Mucosa of rectum (tissue), 2 donors: ENCODE results near the gene NKD2.

ENCODE experiments used
- H3K27ac ChIP-seq, 2 donors: one replicate each; pipeline ENCODE4 v1.7.0; 2013; ENCODE audit warnings: inconsistent platforms in 2 of 2, low read depth in 2 of 2, low read length in 2 of 2
- H3K27me3 ChIP-seq, 2 donors: one replicate each; pipeline ENCODE4 v1.7.0; 2013; ENCODE audit warnings: low read length in 2 of 2; ENCODE audit not compliant: control insufficient read depth in 2 of 2, insufficient read depth in 2 of 2
- H3K36me3 ChIP-seq, 2 donors: one replicate each; pipeline ENCODE4 v1.7.0; 2013; ENCODE audit warnings: low read length in 2 of 2; ENCODE audit not compliant: control insufficient read depth in 2 of 2, insufficient read depth in 2 of 2
- H3K4me1 ChIP-seq, 2 donors: one replicate each; pipeline ENCODE4 v1.7.0; 2013; ENCODE audit warnings: low read length in 2 of 2, mild to moderate bottlenecking in 1 of 2; ENCODE audit not compliant: control insufficient read depth in 2 of 2, insufficient read depth in 2 of 2
- H3K4me3 ChIP-seq, 2 donors: one replicate each; pipeline ENCODE4 v1.7.0; 2013; ENCODE audit warnings: low read length in 2 of 2
- H3K9ac ChIP-seq, 2 donors: one replicate each; pipeline ENCODE4 v1.7.0; 2013; ENCODE audit warnings: low read length in 2 of 2, low read depth in 1 of 2, mild to moderate bottlenecking in 1 of 2
- H3K9me3 ChIP-seq, 2 donors: one replicate each; pipeline ENCODE4 v1.7.0; 2013; ENCODE audit warnings: low read length in 2 of 2; ENCODE audit not compliant: control insufficient read depth in 2 of 2
- donor health status: healthy.
- donor health status: Normal muscosa, but diverticular disease.

Gene NKD2

DNA sequence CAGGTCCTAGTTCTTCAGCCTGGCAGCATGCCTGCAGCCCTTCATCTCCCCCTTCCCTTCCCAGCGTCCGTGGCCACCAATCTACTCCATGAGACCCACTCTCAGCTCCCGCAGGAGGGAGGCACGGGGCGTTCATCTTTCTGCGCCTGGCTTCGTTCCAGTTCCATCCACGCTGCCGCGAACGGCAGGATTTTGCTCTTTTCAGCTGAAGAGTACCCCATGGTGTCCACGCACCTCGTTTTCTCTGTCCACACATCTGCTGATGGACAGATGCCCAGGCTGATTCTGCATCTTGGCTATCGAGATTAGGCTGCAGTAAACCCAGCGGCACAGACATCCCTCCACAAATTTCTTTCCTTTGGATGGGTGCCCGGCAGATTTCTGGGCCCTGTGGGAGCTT lies 30.5 kb upstream of the NKD2 start:
- no peak overlapping the region for H3K4me3 ChIP-seq
- no peaks in the 10 kb centered on the region for H3K27me3 ChIP-seq
- H3K27ac ChIP-seq: no peak overlapping the region
- no peaks in the 10 kb centered on the region for H3K4me1 ChIP-seq
- no peak overlapping the region for H3K9ac ChIP-seq
- H3K9me3 ChIP-seq: no peaks in the 10 kb centered on the region
- no peaks in the 10 kb centered on the region for H3K36me3 ChIP-seq

DNA sequence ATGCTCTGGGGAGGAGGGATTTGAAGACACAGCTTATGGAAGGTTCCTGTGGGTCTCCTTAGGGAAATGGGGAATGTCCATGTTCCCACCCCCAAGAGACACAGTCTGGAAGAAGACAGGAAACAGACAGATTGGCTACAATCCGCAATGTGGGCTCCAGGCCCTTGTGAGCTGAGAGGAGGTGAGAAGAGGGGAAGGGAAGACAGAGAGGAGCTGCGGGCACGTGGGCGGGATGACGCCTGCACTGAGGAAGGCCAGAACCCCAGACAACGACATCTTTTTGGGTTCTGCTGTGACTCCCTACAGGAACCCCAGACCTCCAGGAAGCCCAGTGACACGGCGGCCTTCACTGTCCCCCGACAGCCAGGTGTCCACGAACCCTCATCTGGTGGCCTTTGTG lies 29.9 kb upstream of the NKD2 start:
- Histone ChIP-seq H3K9me3 (no peaks in the 10 kb centered on the region), H3K27ac (no peak overlapping the region), H3K9ac (no peak overlapping the region), H3K27me3 (no peaks in the 10 kb centered on the region), H3K4me3 (no peak overlapping the region), H3K36me3 (no peaks in the 10 kb centered on the region), H3K4me1 (no peaks in the 10 kb centered on the region)

DNA sequence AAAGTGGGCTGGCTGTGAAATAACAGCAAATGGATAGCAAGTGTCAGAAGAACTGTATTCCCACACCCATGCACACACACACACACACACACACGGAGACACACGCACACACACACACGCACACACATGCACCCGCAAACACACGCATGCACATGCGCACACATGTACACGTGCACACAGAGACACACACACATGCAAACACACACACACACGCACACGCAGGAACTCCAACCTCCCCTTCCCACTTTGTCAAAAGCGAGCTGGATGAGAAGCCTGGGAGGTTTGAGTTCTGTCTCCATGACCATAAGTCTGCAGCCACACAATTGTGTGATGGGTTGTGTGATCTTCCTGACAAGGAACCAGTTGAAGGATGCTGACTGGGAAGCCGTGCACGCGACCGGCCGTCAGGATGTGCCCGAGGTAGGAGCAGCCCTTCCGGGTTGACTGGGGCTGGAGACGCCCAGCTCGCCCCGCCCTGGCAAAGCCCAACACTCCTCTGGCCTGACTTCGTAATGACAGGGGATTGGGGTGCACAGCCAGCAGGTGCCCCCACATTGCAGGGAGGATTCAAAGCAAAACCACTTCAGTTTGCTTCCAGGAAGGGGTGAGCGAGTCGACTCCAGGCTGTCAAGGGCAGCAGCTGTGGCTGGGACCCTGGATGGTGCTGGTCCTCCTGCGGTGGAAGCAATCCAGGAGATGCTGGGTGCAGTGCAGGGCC lies 29.3 kb upstream of the NKD2 start:
- Histone ChIP-seq H3K9ac (no peak overlapping the region), H3K9me3 (no peaks in the 10 kb centered on the region), H3K4me1 (no peaks in the 10 kb centered on the region), H3K36me3 (no peaks in the 10 kb centered on the region), H3K4me3 (no peak overlapping the region), H3K27me3 (no peaks in the 10 kb centered on the region), H3K27ac (no peak overlapping the region)

DNA sequence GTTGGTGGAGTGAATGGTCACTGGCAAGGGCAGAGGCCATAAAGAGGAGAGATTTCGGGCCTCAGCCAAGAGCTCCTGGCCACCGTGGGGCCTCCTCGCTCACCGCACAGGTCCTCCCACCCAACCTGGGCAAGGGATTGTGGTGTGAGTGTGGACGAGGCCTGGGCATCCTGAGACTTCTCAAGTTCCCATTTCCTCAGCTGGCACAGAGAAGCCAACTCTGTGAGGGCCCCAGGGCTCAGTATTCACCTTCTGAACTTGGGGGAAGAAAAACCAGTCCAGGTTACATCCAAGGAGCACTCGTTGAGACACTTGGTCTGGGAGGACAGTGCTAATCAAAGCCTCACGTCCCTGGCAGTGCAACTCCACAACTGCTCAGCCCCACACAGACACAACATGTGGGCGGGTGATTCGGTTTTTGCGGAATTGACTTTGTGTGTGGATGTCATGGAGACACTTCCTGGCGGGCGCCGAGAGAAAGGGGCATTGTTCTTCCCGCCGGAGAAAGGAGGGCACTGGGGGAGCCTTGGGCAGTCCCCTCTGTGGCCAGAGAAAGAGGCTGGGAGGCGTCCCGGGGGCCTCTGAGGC lies 28.5 kb upstream of the NKD2 start:
- Histone ChIP-seq H3K9me3 (no peaks in the 10 kb centered on the region), H3K27ac (no peak overlapping the region), H3K27me3 (no peaks in the 10 kb centered on the region), H3K4me3 (no peak overlapping the region), H3K4me1 (no peaks in the 10 kb centered on the region), H3K9ac (no peak overlapping the region), H3K36me3 (no peaks in the 10 kb centered on the region)

DNA sequence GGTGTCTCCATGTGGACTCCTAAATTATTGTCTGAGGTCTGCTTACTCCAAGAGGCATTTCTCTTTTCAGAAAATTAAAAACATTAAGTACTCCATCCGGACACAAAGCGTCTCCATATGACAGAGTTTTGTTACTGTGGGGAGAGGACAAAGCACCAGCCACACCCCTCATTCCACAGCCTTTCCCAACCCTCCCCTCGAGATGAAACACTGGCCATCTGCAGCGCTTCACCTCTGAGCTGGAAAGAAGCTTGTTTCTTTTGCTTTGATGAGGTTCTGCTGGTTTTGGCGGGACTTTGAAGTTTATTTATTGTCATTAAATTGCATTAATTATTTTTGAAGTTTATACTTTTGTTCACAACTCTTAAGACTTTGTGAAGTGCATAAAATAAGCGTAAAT lies 27.6 kb upstream of the NKD2 start:
- H3K9ac ChIP-seq: no peak overlapping the region
- H3K9me3 ChIP-seq: no peaks in the 10 kb centered on the region
- H3K4me1 ChIP-seq: no peaks in the 10 kb centered on the region
- H3K27ac ChIP-seq: no peak overlapping the region
- H3K36me3 ChIP-seq: no peaks in the 10 kb centered on the region
- no peaks in the 10 kb centered on the region for H3K27me3 ChIP-seq
- H3K4me3 ChIP-seq: no peak overlapping the region

DNA sequence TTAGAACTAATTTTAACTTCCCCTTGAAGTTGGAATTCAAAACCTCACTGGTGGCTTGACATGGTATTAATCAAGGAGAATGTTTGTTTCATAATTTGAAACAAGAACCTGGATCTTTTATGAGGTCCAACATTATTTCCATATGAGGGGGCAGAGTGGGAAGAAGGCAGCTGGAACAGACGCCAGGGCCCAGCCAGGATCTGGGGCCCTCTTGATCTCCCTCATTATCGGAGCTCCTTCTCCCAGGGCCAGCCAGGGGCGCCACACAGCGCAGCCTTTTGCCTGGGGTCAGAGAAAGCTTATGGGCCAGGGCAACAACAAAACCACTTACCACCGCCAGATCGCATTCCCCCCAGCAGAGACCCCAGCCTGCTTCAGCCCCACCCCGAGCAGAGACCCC lies 27.1 kb upstream of the NKD2 start:
- Histone ChIP-seq H3K9me3 (no peaks in the 10 kb centered on the region), H3K9ac (no peak overlapping the region), H3K27ac (no peak overlapping the region), H3K27me3 (no peaks in the 10 kb centered on the region), H3K36me3 (no peaks in the 10 kb centered on the region), H3K4me3 (no peak overlapping the region), H3K4me1 (no peaks in the 10 kb centered on the region)

DNA sequence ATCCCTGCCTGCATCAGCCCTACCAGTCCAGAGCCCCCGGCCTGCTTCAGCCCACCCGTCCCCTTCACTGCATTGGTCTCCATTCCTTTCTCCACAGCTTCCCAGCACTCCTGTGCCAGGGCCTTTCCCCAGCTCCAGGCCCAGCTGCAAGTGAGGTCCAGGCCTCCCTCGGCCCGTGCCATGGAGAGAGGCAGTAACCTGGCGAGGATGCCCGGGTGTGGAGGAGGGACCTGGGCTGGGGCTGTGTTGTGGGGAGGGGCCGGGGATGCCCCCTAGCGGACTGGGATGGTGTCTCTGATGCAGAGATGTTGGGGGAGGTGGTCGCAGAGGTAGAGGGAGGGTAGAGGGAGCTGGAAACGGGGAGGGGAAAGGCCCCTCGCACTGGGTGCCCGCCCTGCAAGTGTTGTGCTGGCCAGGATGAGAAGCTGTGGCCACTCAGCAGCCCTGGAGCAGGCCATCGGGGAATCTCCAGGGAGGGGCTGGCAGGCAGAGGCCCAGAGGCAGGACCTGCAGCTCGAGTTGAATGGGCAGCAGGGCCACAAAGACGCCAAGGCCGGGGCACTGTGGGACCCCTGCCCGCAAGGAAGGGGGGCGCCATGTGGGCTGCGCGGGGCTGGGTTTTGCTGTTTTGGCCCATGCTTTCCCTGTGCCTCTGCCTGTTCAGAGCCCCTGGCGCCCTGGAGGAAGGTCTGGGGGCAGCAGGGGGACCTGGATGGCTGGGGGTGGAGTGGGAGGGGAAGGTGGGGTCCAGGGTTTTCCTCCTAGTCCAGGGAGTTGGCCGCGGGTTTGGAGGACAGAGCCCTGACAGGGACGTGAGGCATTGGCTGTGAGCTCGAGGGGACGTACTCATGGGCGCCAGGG lies 26.0 kb upstream of the NKD2 start:
- H3K4me1 ChIP-seq: no peaks in the 10 kb centered on the region
- no peaks in the 10 kb centered on the region for H3K27me3 ChIP-seq
- no peaks in the 10 kb centered on the region for H3K9me3 ChIP-seq
- H3K27ac ChIP-seq: no peak overlapping the region
- H3K4me3 ChIP-seq: no peak overlapping the region
- no peaks in the 10 kb centered on the region for H3K36me3 ChIP-seq
- H3K9ac ChIP-seq: no peak overlapping the region

DNA sequence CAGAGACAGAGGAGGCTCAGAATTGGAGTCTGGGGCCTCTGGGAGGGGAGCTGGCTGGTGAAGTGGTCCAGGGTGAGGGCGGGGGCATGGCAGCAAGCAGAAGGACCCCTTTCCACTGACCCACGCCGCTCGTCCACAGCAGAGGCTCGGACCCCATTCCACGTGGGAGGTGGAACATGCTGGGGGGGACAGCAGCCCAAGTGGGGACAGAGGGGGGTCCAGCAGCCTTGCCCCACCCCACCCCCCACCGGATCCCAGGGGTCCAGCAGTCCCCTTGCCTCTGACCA lies 25.4 kb upstream of the NKD2 start:
- no peak overlapping the region for H3K4me3 ChIP-seq
- no peaks in the 10 kb centered on the region for H3K9me3 ChIP-seq
- H3K4me1 ChIP-seq: no peaks in the 10 kb centered on the region
- H3K27ac ChIP-seq: no peak overlapping the region
- H3K9ac ChIP-seq: no peak overlapping the region
- no peaks in the 10 kb centered on the region for H3K27me3 ChIP-seq
- no peaks in the 10 kb centered on the region for H3K36me3 ChIP-seq

DNA sequence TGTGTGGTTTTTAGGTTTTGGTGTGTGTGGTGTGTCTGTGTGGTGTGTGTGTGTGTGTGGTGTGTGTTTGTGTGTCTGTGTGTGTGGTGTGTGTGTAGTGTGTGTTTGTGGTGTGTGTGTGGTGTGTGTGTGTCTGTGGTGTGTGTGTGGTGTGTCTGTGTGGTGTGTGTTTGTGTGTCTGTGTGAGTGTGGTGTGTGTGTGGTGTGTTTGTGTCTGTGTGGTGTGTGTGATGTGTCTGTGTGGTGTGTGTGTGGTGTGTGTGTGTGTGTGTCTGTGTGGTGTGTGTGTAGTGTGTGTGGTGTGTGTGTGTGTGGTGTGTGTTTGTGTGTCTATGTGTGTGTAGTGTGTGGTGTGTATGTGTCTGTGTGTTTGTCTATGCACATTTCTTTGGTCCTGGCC lies 25.0 kb upstream of the NKD2 start:
- Histone ChIP-seq H3K9me3 (no peaks in the 10 kb centered on the region), H3K36me3 (no peaks in the 10 kb centered on the region), H3K27ac (no peak overlapping the region), H3K9ac (no peak overlapping the region), H3K27me3 (no peaks in the 10 kb centered on the region), H3K4me3 (no peak overlapping the region), H3K4me1 (no peaks in the 10 kb centered on the region)

DNA sequence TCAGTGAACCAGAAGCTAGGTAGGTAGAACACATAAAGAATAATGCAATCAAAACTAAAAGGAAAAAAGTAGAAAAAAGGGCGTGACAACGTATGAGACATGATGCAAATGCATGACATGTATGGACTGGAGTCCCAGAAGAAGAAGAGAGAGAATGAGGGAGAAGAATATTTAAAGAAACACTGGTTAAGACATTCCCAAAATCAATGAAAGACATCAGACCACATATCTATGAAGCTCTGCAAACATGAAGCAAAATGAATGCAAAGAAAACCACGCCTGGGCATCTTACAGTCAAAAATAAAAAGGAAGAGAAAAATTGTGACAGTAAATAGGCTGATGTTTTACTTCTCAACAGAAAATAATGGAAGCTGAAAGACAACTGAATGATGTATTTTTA lies 23.8 kb upstream of the NKD2 start:
- Histone ChIP-seq H3K27ac (no peak overlapping the region), H3K27me3 (no peaks in the 10 kb centered on the region), H3K36me3 (no peaks in the 10 kb centered on the region), H3K9ac (no peak overlapping the region), H3K4me1 (peaks cover 0 to under 1% of the 10 kb centered on the region in 2 donors), H3K9me3 (no peaks in the 10 kb centered on the region), H3K4me3 (no peak overlapping the region)
